Transverse colon (tissue), 4 donors: ENCODE results near the gene GPC6.

Experiments
- POLR2AphosphoS5 ChIP-seq, 3 donors: sonication (generic); formaldehyde crosslinking; IDR thresholded peaks; one replicate each; pipeline ENCODE4 v1.6.1; 2016; ENCODE audit warnings: antibody characterized with exemption in 3 of 3
- TF ChIP-seq, protein P1 (sequence below), 5 experiments: fragments of 200-600 bp in 3 of 5; fragments of 450-650 bp in 2 of 5; sonication (generic) in 3 of 5; IDR thresholded peaks; 1 replicate in 2 of 5; 2 replicates in 3 of 5; pipeline ENCODE4 v1.5.1; 2016 to 2017; ENCODE audit warnings: antibody characterized with exemption in 5 of 5, inconsistent platforms in 3 of 5, mild to moderate bottlenecking in 2 of 5, moderate library complexity in 1 of 5

DNA sequence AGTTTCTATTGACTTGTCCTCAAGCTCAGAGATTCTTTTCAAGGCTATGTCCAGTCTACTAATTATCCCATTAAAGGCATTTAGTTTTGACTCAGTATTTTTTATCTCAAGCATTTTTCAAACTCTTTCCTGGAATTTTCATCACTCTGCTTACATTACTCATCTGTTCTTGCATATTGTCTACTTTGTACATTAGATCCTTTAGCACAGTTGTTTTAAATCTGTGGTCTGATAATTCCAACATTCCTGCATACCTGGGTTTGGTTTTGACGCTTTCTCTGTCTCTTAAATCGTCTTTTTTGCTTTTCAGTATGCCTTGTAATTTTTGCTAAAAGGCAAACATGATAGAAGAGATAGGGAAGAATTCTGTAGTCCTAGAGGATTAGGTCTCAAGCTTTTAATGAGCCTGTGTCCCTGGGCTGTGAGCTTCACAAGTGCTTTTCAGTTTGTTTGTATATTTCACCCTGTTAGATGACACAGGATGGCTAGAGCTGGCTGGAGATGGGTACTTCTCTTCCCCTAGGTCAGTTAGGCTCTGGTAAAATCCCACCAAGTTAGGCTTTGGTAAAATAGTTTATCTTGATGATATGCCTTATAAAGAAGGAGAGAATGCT, 46.1 kb upstream of the GPC6 start:
- no peak for TF ChIP-seq POLR2AphosphoS5 (IDR thresholded peaks at IDR 0.05)
- TF ChIP-seq, protein P1, sequence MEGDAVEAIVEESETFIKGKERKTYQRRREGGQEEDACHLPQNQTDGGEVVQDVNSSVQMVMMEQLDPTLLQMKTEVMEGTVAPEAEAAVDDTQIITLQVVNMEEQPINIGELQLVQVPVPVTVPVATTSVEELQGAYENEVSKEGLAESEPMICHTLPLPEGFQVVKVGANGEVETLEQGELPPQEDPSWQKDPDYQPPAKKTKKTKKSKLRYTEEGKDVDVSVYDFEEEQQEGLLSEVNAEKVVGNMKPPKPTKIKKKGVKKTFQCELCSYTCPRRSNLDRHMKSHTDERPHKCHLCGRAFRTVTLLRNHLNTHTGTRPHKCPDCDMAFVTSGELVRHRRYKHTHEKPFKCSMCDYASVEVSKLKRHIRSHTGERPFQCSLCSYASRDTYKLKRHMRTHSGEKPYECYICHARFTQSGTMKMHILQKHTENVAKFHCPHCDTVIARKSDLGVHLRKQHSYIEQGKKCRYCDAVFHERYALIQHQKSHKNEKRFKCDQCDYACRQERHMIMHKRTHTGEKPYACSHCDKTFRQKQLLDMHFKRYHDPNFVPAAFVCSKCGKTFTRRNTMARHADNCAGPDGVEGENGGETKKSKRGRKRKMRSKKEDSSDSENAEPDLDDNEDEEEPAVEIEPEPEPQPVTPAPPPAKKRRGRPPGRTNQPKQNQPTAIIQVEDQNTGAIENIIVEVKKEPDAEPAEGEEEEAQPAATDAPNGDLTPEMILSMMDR (IDR thresholded peaks at IDR 0.05) = no peak
